Right lobe of liver (tissue), 6 donors: Measurements from ENCODE around the gene NUBPL. TPM values are rescaled to one million over a fixed set of nuclear protein-coding genes. Genes with fewer than 3 reads are reported as not detected.

Source experiments
- ATAC-seq, 4 donors: fragments of 200-7000 bp; cut with Tn5 transposase; one replicate each; pipeline ENCODE4 v1.9.1; 2020; ENCODE audit warnings: mild to moderate bottlenecking in 4 of 4, moderate library complexity in 4 of 4
- DNase-seq, 3 donors: peaks; one replicate each; pipeline ENCODE4 v3.0.0-alpha.2; 2020
- H3K27ac ChIP-seq, 3 donors: fragments of 200-600 bp; one replicate each; pipeline ENCODE4 v1.8.0; 2022
- H3K27me3 ChIP-seq, 2 donors: fragments of 200-600 bp; one replicate each; pipeline ENCODE4 v1.8.0; 2022
- H3K36me3 ChIP-seq, 4 donors: fragments of 200-600 bp; sonication (generic) in 1 of 4; one replicate each; pipeline versions ENCODE4 v1.5.1 to v1.8.0; 2017 to 2022; ENCODE audit warnings: control low read depth in 1 of 4
- H3K4me1 ChIP-seq, 4 donors: fragments of 200-600 bp; sonication (generic) in 1 of 4; one replicate each; pipeline versions ENCODE4 v1.5.1 to v1.8.0; 2017 to 2022; ENCODE audit warnings: control low read depth in 1 of 4
- H3K4me3 ChIP-seq, 3 donors: fragments of 200-600 bp; one replicate each; pipeline ENCODE4 v1.8.0; 2022
- H3K9me3 ChIP-seq, 4 donors: fragments of 200-600 bp; sonication (generic) in 1 of 4; one replicate each; pipeline versions ENCODE4 v1.5.1 to v1.8.0; 2017 to 2022; ENCODE audit warnings: control low read depth in 1 of 4
- POLR2A ChIP-seq: fragments of 450-650 bp; IDR thresholded peaks from one replicate; pipeline ENCODE4 v1.6.1; 2017; ENCODE audit warnings: antibody characterized with exemption, mild to moderate bottlenecking
- WGBS: methylation state at CpG from one replicate; pipeline ENCODE4 v1.1.6; 2018; ENCODE audit warnings: low coverage, low lambda C conversion rate; ENCODE audit not compliant: insufficient coverage; ENCODE audit errors: missing lambda C conversion rate; 5-methylcytosine and 5-hydroxymethylcytosine counted together
- intact Hi-C, 2 donors: fragments of 100-400 bp; cut with DNase I; formaldehyde crosslinking; loops; one replicate each; pipeline versions ENCODE4 v1.11.2 to v1.14.1; 2022
- total RNA-seq, 6 experiments: library from RNA; depleted of rRNA in 2 of 6; stranded (reverse); fragments of >200 nt in 2 of 6; fragmentation: NEBNext Ultra II Directional in 3 of 6; extraction: Animal tissue kit (Norgen Biotek cat#: 25700) in 3 of 6; gene quantifications; one replicate each; pipeline versions ENCODE4 v1.1.0 to v1.2.4, GENCODE V29; 2016 to 2023
- TF ChIP-seq, protein P1 (sequence below), 4 donors: fragments of 200-600 bp in 3 of 4; fragments of 450-650 bp in 1 of 4; IDR thresholded peaks; one replicate each; pipeline versions ENCODE4 v1.5.1 to v1.8.0; 2016 to 2022; ENCODE audit warnings: antibody characterized with exemption in 4 of 4, mild to moderate bottlenecking in 2 of 4
- donor health status: DM: no; HTN: yes; CAD: no.
- donor health status: DM: no; HTN: no; CAD: no.
- donor health status: DM: no; HTN: no; CAD: no.
- donor health status: DM: no; HTN: yes; CAD: no.
- donor health status: DM: no; HTN: yes; CAD: no.

NUBPL gene
- total RNA-seq, 6 experiments from 2014 or later: 6.3 to 9.5 (median 7.2) TPM

DNA sequence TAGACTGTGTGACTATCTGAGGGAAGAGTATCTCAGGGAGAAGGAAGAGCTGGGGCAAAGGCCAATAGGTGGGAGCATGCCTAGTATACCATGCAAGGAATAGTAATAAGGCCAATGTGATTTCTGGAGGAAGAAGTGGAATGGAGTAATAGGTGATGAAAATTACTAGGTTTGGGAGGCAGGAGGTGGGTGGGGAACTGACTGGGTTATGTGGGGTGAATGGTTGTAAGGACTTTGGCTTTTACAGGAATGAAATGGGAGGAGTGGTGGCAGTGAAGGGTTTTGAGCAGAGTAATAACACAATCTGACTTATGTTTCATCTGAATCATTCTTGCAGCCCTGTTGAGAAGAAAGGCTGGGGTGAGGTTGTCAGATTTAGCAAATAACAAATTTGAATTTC lies 30.9 kb downstream of the NUBPL start:
- H3K4me1 ChIP-seq: no peaks in the 10 kb centered on the region
- no peaks in the 10 kb centered on the region for H3K9me3 ChIP-seq
- no peak for TF ChIP-seq POLR2A
- TF ChIP-seq, protein P1, sequence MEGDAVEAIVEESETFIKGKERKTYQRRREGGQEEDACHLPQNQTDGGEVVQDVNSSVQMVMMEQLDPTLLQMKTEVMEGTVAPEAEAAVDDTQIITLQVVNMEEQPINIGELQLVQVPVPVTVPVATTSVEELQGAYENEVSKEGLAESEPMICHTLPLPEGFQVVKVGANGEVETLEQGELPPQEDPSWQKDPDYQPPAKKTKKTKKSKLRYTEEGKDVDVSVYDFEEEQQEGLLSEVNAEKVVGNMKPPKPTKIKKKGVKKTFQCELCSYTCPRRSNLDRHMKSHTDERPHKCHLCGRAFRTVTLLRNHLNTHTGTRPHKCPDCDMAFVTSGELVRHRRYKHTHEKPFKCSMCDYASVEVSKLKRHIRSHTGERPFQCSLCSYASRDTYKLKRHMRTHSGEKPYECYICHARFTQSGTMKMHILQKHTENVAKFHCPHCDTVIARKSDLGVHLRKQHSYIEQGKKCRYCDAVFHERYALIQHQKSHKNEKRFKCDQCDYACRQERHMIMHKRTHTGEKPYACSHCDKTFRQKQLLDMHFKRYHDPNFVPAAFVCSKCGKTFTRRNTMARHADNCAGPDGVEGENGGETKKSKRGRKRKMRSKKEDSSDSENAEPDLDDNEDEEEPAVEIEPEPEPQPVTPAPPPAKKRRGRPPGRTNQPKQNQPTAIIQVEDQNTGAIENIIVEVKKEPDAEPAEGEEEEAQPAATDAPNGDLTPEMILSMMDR (IDR thresholded peaks at IDR 0.05): no peak
- H3K4me3 ChIP-seq: no peak overlapping the region
- intact Hi-C loops: no loop called here
- H3K36me3 ChIP-seq: no peaks in the 10 kb centered on the region
- no peaks in the 10 kb centered on the region for H3K27me3 ChIP-seq
- ATAC-seq (no peak), DNase-seq (no peak)
- no peak overlapping the region for H3K27ac ChIP-seq

DNA sequence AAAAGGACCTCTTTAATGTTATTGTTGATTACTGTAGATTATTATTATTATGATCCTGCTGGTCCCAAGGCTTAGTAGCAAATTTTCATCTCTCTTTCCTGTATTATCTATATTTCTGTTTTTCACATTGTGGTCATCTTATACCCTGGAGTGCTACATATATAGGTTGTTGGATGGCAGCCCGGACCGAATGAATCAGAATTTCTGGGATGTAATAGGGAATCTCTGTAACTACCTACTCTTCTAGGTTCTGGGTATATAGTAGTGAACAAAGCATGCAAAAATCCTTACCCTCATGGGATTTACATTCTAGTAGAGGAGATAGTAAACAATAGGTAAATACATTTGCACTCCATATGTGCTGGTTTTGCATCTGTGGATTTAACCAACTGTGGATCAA lies 31.4 kb downstream of the NUBPL start:
- Histone ChIP-seq H3K27me3 (no peaks in the 10 kb centered on the region), H3K36me3 (no peaks in the 10 kb centered on the region), H3K9me3 (no peaks in the 10 kb centered on the region), H3K4me1 (no peaks in the 10 kb centered on the region), H3K27ac (no peak overlapping the region), H3K4me3 (no peak overlapping the region)
- 100% methylated on average over 2 of the region's 2 CpGs for WGBS
- intact Hi-C loops: no loop called here
- no peak for DNase-seq
- no peak for TF ChIP-seq POLR2A
- TF ChIP-seq, protein P1 (IDR thresholded peaks at IDR 0.05): no peak
- no peak for ATAC-seq

DNA sequence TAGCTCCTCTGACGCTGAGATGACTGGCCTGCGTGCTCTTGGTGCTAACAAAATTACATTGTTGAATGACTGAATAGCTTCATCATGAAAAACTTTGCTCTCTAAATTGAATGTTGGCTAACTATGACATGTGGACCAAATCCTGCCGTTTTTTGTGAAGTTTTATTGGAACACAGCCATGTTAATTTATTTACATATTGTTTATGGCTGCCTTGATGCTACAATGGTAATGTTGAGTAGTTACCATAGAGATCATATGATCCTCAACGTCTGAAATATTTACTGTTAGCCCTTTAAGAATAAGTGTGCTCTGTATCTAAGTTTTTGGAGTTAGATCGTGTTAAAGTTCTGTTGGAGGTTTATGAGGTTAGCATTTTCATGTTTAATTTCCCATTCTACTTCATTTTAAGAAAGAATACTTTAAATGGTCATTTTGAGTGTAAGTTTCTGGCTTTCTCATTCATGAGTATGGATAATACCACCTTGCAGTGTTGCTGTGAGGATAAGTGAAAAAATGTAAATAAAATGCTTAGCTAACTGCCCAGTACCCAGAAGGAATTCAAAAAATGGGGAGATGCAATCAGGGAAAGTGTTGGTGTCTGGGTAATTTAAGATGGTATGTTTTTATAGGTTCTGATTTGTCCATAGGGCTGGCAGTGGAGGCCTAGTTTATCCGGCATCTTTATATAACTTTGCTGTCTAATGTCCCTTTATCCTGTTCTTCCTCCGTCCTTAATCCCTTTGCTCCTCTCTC lies 35.3 kb downstream of the NUBPL start:
- Histone ChIP-seq H3K27me3 (no peaks in the 10 kb centered on the region), H3K4me1 (no peaks in the 10 kb centered on the region), H3K36me3 (no peaks in the 10 kb centered on the region), H3K27ac (no peak overlapping the region), H3K4me3 (no peak overlapping the region), H3K9me3 (no peaks in the 10 kb centered on the region)
- DNase-seq (no peak), ATAC-seq (no peak)
- WGBS: 79% methylated on average over 7 of the region's 7 CpGs
- no peak for TF ChIP-seq POLR2A
- TF ChIP-seq, protein P1 (IDR thresholded peaks at IDR 0.05): no peak
- intact Hi-C loops: no loop called here

DNA sequence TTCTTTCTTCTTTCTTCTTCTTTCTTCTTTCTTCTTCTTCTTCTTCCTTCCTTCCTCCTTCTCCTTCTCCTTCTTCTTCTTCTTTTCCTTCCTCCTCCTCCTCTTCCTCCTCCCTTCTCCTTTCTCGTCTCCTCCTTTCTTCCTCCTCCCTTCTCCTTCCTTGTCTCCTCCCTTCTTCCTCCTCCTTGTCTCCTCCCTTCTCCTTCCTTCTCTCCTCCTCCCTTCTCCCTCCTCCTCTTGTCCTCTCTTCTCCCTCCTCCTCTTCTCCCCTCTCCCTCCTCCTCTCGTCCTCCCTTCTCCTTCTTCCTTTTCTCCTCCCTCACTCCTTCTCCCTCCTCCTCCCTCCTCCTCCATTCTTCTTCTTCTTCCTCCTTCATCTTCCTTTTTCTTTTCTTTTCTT lies 44.5 kb downstream of the NUBPL start:
- H3K36me3 ChIP-seq: no peaks in the 10 kb centered on the region
- 80% methylated on average over 2 of the region's 2 CpGs for WGBS
- H3K4me1 ChIP-seq: peaks cover 0 to 2% (median 0%) of the 10 kb centered on the region in 4 donors
- intact Hi-C loops: no loop called here
- no peak for DNase-seq
- ATAC-seq: no peak
- H3K27ac ChIP-seq: no peak overlapping the region
- H3K9me3 ChIP-seq: no peaks in the 10 kb centered on the region
- H3K4me3 ChIP-seq: no peak overlapping the region
- H3K27me3 ChIP-seq: no peaks in the 10 kb centered on the region
- no peak for TF ChIP-seq POLR2A
- TF ChIP-seq, protein P1 (IDR thresholded peaks at IDR 0.05): no peak
